ENCODE measurements around the gene ZNF20.
"Not testable (repeated sequence)": the region's sequence is repeated elsewhere in the genome, so short reads cannot be mapped to it uniquely, and the experiment has no call there.

ZNF20 gene

GRCh38 chr19:12092065-12092867, 47.9 kb downstream of the ZNF20 start:
- peak; percentile 13 to 74 for DNase-seq (ENCODE audit: low spot score in 2 of 2)
- H3K36me3 Mint-ChIP-seq: no peaks in the 10 kb centered on the region

GRCh38 chr19:12090807-12091206, 49.3 kb downstream of the ZNF20 start:
- peak; percentile 66 for ATAC-seq
- H3K36me3 Mint-ChIP-seq: no peaks in the 10 kb centered on the region
- no peak overlapping the region for H3K4me3 Mint-ChIP-seq
- no peak overlapping the region for H3K27ac Mint-ChIP-seq
- DNase-seq (ENCODE audit: low spot score in 2 of 2): peak; percentile 32 to 79
- H3K9me3 Mint-ChIP-seq: no peaks in the 10 kb centered on the region
- H3K4me1 Mint-ChIP-seq: peaks cover 5% of the 10 kb centered on the region

More at GRCh38 chr19:12092065-12092867, 47.9 kb downstream of the ZNF20 start:
- no peaks in the 10 kb centered on the region for H3K9me3 Mint-ChIP-seq
- H3K27ac Mint-ChIP-seq: peak overlapping the region; percentile 53
- peak; percentile 84 for ATAC-seq
- H3K4me1 Mint-ChIP-seq: peaks cover 5% of the 10 kb centered on the region
- H3K4me3 Mint-ChIP-seq: peak overlapping the region; percentile 64

- Mint-ChIP-seq H3K4me3 (no peak overlapping the region), H3K4me1 (no peaks in the 10 kb centered on the region), H3K36me3 (no peaks in the 10 kb centered on the region), H3K27ac (no peak overlapping the region), H3K9me3 (no peaks in the 10 kb centered on the region)
- DNase-seq (ENCODE audit: low spot score in 2 of 2) (no peak), ATAC-seq (peak; percentile 36)
These were observed 54.9 kb downstream of the ZNF20 start for GRCh38 chr19:12085074-12085818.

GRCh38 chr19:12083336-12083735, 56.8 kb downstream of the ZNF20 start:
- not testable (repeated sequence) for ATAC-seq; DNase-seq (ENCODE audit: low spot score in 2 of 2); H3K9me3 Mint-ChIP-seq; H3K4me1 Mint-ChIP-seq; H3K4me3 Mint-ChIP-seq; H3K27ac Mint-ChIP-seq; H3K36me3 Mint-ChIP-seq
